Measurements from ENCODE around the gene UFM1.
"Not testable (repeated sequence)": the region's sequence is repeated elsewhere in the genome, so short reads cannot be mapped to it uniquely, and the experiment has no call there.

UFM1 gene

GRCh38 chr13:38363746-38364145 is 14.1 kb downstream of the UFM1 start:
- DNase-seq (ENCODE audit: low read depth, low spot score); H3K27ac ChIP-seq: not testable (repeated sequence)

GRCh38 chr13:38365661-38366060 is 16.0 kb downstream of the UFM1 start:
- no peak overlapping the region for H3K27ac ChIP-seq
- DNase-seq (ENCODE audit: low read depth, low spot score) = no peak

GRCh38 chr13:38366954-38367645 is 17.4 kb downstream of the UFM1 start:
- DNase-seq (ENCODE audit: low read depth, low spot score) = peak; percentile 52
- H3K27ac ChIP-seq = peak overlapping the region; percentile 51

DNA sequence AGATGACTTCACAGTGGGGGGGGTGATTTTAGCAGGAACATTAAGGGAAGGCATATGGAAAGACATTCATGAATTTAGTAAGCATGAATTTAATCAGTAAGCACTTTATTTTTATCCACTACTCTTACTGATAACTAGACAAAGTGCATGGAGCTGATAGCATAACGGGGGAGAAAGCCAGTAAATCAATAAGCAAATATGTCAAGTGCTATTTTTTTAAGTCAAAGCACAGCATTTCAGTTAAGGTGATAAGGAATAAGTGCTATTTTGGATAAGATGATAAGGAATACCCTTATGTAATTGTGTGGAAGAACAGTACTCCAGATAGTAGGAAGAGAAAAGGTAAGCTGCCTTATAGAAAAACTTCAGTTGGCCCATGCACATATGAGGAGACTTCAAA is 19.4 kb downstream of the UFM1 start:
- no peak for DNase-seq (ENCODE audit: low read depth, low spot score)
- H3K27ac ChIP-seq = no peak overlapping the region

- DNase-seq (ENCODE audit: low read depth, low spot score); H3K27ac ChIP-seq: not testable (repeated sequence)
These were observed 20.4 kb downstream of the UFM1 start for GRCh38 chr13:38370096-38370495.

DNA sequence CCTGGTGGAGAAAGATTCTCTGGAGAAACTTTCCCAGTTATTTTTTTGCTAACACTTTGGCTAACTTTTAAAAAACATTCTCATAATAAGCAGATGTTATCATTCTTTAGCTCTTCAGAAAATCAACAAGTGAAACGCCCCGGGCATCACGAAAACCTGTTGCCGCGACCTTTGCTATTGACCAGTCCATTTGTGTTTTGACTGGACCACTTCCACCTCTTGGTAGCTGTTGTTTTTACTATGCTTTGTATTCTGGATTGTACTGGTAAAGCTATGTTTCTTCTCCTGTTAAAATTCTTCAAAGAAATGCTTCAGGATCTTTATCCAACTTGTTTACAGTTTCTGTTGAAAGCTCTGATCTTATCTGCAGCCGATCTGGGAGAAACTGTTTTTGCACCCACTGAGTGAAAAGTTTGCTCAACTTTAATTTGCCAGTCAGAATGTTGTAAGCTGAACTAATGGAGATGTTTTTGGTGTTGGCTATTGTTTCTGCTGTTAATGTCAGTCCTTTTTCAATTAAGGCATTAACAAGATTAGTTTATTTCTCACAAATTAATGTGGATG is 23.3 kb downstream of the UFM1 start:
- no peak overlapping the region for H3K27ac ChIP-seq
- DNase-seq (ENCODE audit: low read depth, low spot score) = no peak

DNA sequence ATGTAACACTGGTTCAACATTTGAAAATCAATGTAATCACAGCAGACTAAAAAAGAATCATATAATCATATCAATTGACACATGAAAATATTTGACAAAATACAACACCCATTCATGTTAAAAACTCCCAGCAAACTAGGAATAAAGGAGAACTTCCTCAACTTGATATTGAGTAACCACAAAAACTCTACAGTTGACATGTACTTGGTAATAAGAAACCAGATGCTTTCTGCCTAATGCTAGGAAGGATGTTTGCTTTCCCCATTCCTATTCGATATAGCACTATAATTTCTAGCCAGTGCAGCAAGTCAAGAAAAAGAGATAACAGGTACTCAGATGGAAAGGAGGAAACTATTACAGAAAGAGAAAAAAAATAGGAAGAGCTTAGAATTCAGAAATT is 26.9 kb downstream of the UFM1 start:
- no peak for DNase-seq (ENCODE audit: low read depth, low spot score)
- no peak overlapping the region for H3K27ac ChIP-seq

- no peak overlapping the region for H3K27ac ChIP-seq
- no peak for DNase-seq (ENCODE audit: low read depth, low spot score)
These were observed 32.2 kb downstream of the UFM1 start for GRCh38 chr13:38381890-38382289.

DNA sequence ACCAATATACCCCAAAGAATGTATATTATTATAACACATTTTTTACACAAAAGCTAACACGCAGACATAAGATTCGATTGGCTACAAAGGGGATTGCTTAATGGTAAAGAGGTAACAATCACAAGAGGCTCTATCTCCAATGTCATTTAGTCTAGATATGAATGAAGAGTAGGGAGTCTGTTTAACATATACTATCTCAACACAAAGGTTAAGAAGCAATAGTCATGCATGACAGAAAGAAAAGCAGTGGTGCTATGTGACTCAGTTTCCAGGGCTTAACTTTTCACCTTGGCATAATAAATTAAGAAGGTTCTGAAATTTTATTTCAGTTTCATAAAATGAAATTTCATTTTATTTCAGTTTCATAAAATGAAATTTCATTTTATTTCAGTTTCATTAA is 33.3 kb downstream of the UFM1 start:
- DNase-seq (ENCODE audit: low read depth, low spot score) = no peak

GRCh38 chr13:38384171-38384570 is 34.5 kb downstream of the UFM1 start:
- no peak overlapping the region for H3K27ac ChIP-seq
- DNase-seq (ENCODE audit: low read depth, low spot score) = no peak

More for the DNA sequence above, 33.3 kb downstream of the UFM1 start:
- no peak overlapping the region for H3K27ac ChIP-seq

- no peak for DNase-seq (ENCODE audit: low read depth, low spot score)
These were observed 35.7 kb downstream of the UFM1 start for GRCh38 chr13:38385153-38385891.

GRCh38 chr13:38386421-38386820 is 36.8 kb downstream of the UFM1 start:
- DNase-seq (ENCODE audit: low read depth, low spot score) = peak; percentile 63
- H3K27ac ChIP-seq = peak overlapping the region; percentile 61

More at GRCh38 chr13:38385153-38385891, 35.7 kb downstream of the UFM1 start:
- H3K27ac ChIP-seq = peak overlapping the region; percentile 61

DNA sequence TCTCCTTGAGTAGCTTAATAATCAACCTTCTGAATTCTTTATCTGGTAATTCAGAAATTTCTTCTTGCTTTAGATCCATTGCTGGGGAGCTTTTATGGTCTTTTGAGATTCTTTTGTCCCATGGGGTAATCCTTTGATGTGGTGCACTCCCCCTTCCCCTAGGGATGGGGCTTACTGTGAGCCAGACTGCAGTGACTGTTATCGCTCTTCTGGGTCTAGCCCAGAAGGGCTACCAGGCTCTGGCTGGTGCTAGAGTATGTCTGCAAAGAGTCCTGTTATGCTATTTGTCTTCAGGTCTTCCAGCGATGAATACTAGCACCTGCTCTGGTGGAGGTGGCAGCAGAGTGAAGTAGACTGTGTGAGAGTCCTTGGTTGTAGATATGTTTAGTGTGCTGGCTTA is 41.7 kb downstream of the UFM1 start:
- no peak for DNase-seq (ENCODE audit: low read depth, low spot score)
- no peak overlapping the region for H3K27ac ChIP-seq

DNA sequence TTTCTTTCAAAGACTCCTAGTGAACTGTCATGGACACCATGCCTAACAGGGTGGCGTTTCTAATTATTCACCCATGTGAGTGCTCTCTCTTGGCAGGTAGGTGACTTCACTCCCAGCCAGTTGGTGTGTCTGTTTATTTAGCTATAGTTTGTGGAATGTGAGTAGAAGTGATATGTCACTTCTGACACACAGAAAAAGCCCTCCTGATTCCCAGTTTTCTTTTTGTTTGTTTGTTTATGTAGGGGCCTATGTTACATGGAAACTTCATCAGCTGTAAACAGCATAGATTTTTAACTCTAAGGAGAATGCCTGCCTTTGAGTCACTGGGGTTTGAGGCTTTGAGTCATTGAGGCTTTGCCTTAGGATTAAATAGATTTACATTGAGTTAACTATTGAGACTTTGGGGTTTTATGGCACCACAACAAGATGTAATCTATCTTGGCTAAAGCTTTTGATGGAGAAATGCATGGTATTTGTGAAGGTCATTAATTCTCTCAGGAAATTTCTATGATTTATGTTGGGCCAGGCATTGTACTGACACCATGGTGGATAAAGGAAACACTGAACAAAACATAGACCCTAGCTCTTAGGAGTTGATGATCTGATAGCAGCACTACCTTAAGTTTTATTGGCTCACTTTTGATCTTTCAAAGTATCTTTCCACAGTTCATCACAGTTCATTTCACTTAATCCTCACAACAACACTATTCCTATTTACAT is 45.3 kb downstream of the UFM1 start:
- peak; percentile 73 for DNase-seq (ENCODE audit: low read depth, low spot score)
- peak overlapping the region; percentile 89 for H3K27ac ChIP-seq

- H3K27ac ChIP-seq = peak overlapping the region; percentile 89
- peak; percentile 91 for DNase-seq (ENCODE audit: low read depth, low spot score)
These were observed 45.8 kb downstream of the UFM1 start for GRCh38 chr13:38395497-38395788.

GRCh38 chr13:38398711-38399493 is 49.3 kb downstream of the UFM1 start:
- peak; percentile 41 for DNase-seq (ENCODE audit: low read depth, low spot score)
- no peak overlapping the region for H3K27ac ChIP-seq

GRCh38 chr13:38399535-38399934 is 49.9 kb downstream of the UFM1 start:
- no peak overlapping the region for H3K27ac ChIP-seq
- no peak for DNase-seq (ENCODE audit: low read depth, low spot score)

GRCh38 chr13:38401276-38401675 is 51.6 kb downstream of the UFM1 start:
- DNase-seq (ENCODE audit: low read depth, low spot score) = no peak
- no peak overlapping the region for H3K27ac ChIP-seq

GRCh38 chr13:38405216-38405615 is 55.6 kb downstream of the UFM1 start:
- DNase-seq (ENCODE audit: low read depth, low spot score) = no peak
- peak overlapping the region; percentile 7 for H3K27ac ChIP-seq

GRCh38 chr13:38409771-38410170 is 60.1 kb downstream of the UFM1 start:
- peak overlapping the region; percentile 52 for H3K27ac ChIP-seq
- DNase-seq (ENCODE audit: low read depth, low spot score) = peak; percentile 53
